HAP-1 (cell line): Measurements from ENCODE around the gene TKFC.

Experiments used
- DNase-seq, 2 experiments: peaks; one replicate each; pipeline ENCODE4 v3.0.0-alpha.2; 2016 to 2020; ENCODE audit warnings: low spot score in 2 of 2
- H3K27me3 ChIP-seq: fragments of 250-450 bp; sonication (Bioruptor Pico); 2 replicates; pipeline ENCODE4 v1.5.1; 2020; ENCODE audit warnings: low read depth, mild to moderate bottlenecking, moderate library complexity
- H3K36me3 ChIP-seq: fragments of 250-450 bp; sonication (Bioruptor Pico); replicated peaks from 2 replicates; pipeline ENCODE4 v1.5.1; 2020; ENCODE audit warnings: mild to moderate bottlenecking
- H3K4me1 ChIP-seq: fragments of 250-450 bp; sonication (Bioruptor Pico); 2 replicates; pipeline ENCODE4 v1.5.1; 2020; ENCODE audit warnings: mild to moderate bottlenecking
- H3K4me3 ChIP-seq: fragments of 250-450 bp; sonication (Bioruptor Pico); 2 replicates; pipeline ENCODE4 v1.5.1; 2020; ENCODE audit warnings: mild to moderate bottlenecking, moderate library complexity
- H3K9me3 ChIP-seq: fragments of 250-450 bp; sonication (Bioruptor Pico); 2 replicates; pipeline ENCODE4 v1.5.1; 2020; ENCODE audit warnings: mild to moderate bottlenecking, moderate library complexity
- in situ Hi-C: fragments of 300-500 bp; cut with MboI; formaldehyde crosslinking; loops from 3 replicates; pipeline ENCODE4 v1.14.3; 2020; ENCODE audit warnings: low sequenced_read_pairs, inconsistent platforms, mixed read lengths

Gene TKFC

GRCh38 chr11:61357233-61357893 is 24.3 kb downstream of the TKFC start:
- no peak for DNase-seq
- Histone ChIP-seq H3K36me3 (peaks cover 14% of the 10 kb centered on the region), H3K27me3 (no peaks in the 10 kb centered on the region), H3K9me3 (no peaks in the 10 kb centered on the region), H3K4me1 (peaks cover 3% of the 10 kb centered on the region; the same call in 1 of the 2 replicates), H3K4me3 (no peak overlapping the region)
- in situ Hi-C loops = no loop called here

DNA sequence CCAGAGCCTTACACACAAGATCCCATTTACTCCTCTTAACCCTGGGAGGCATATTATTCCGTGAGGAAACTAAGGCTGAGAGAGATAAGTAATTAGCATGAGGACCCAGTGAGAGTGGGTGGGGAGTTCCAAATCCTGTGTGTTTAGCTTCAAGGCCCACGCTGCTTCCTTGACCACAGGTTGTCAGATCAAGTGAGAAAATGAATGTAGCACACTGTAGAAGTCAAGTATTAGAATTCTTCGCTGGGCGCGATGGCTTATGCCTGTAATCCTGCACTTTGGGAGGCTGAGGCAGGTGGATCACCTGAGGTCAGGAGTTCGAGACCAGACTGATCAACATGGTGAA is 24.8 kb downstream of the TKFC start:
- Histone ChIP-seq H3K4me3 (no peak overlapping the region), H3K9me3 (no peaks in the 10 kb centered on the region), H3K36me3 (peaks cover 10% of the 10 kb centered on the region), H3K27me3 (no peaks in the 10 kb centered on the region), H3K4me1 (peaks cover 3% of the 10 kb centered on the region; the same call in 1 of the 2 replicates)
- DNase-seq = no peak
- in situ Hi-C loops = no loop called here

GRCh38 chr11:61358566-61358965 is 25.5 kb downstream of the TKFC start:
- Histone ChIP-seq H3K4me3 (no peak overlapping the region), H3K4me1 (peaks cover 7% of the 10 kb centered on the region), H3K36me3 (peaks cover 6% of the 10 kb centered on the region), H3K27me3 (no peaks in the 10 kb centered on the region), H3K9me3 (no peaks in the 10 kb centered on the region)
- in situ Hi-C loops = no loop called here
- DNase-seq = no peak

DNA sequence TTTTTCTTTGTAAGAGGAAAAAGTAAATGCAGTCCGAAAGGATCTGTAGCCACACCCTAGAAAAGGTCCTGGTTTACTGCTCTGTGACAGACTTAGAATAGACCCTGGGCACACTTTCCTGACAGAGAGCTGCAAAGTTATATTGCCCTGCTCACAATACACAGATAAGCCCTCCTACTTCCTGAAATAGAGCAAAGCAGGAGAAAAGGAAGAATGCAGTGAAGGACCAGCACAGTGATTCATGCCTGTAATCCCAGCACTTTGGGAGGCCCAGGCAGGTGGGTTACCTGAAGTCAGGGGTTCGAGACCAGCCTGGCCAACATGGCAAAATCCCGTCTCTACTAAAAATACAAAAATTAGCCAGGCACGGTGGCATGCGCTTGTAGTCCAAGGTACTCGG is 26.5 kb downstream of the TKFC start:
- Histone ChIP-seq H3K9me3 (no peaks in the 10 kb centered on the region), H3K27me3 (no peaks in the 10 kb centered on the region), H3K4me1 (peaks cover 10% of the 10 kb centered on the region), H3K36me3 (peaks cover 14% of the 10 kb centered on the region), H3K4me3 (no peak overlapping the region)
- in situ Hi-C loops = no loop called here
- no peak for DNase-seq

DNA sequence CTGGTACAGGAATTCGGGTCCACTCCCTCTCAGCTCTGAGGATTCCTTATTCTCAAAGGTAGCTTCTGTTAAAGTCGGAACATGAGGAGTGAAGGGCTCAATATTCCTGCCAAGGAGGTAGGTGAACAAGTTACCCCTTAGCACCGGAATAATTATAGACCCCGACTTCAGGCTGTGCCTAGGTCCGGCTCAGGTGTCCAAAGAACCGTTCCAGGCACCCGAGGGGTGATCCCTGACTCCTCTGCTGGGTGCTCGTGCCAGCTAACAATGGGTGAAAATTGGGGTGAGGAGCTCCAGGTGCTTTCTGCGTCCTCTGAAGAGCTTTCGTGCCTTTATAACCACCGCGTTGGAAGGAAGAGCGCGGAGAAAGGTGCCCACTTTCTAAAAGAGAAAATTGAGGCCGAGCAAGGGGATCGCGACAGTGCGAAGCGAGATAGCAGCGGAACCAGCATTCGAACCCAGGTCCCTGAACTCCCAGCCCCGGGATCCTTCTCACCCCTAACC is 28.3 kb downstream of the TKFC start:
- Histone ChIP-seq H3K4me3 (peak overlapping the region; percentile 85), H3K27me3 (no peaks in the 10 kb centered on the region), H3K36me3 (peaks cover 32% of the 10 kb centered on the region), H3K9me3 (no peaks in the 10 kb centered on the region), H3K4me1 (peaks cover 10% of the 10 kb centered on the region)
- DNase-seq = no peak
- in situ Hi-C loops = no loop called here

- H3K9me3 ChIP-seq = no peaks in the 10 kb centered on the region
- in situ Hi-C loops = no loop called here
- DNase-seq = peak; percentile 94 to 95
These were observed 28.9 kb downstream of the TKFC start, which contains the start of the genes CYB561A3 and TMEM138 for GRCh38 chr11:61361741-61362541. Gene CYB561A3, minus strand, starts transcription at chr11:61361882. Its CDS starts 5,169 bp downstream, at chr11:61356713. Gene TMEM138, plus strand, starts transcription at chr11:61362374. Its CDS starts 2,017 bp downstream, at chr11:61364391.

GRCh38 chr11:61362542-61362875 is 29.5 kb downstream of the TKFC start:
- H3K4me3 ChIP-seq = peak overlapping the region; percentile 85
- H3K4me1 ChIP-seq = peaks cover 10% of the 10 kb centered on the region
- no peaks in the 10 kb centered on the region for H3K27me3 ChIP-seq
- in situ Hi-C loops = no loop called here
- H3K9me3 ChIP-seq = no peaks in the 10 kb centered on the region
- DNase-seq = peak; percentile 3 to 46
- peaks cover 44% of the 10 kb centered on the region for H3K36me3 ChIP-seq

More at GRCh38 chr11:61361741-61362541, 28.9 kb downstream of the TKFC start, which contains the start of the genes CYB561A3 and TMEM138:
- Histone ChIP-seq H3K4me3 (peak within 1 kb of the TSS; percentile 85), H3K4me1 (peaks cover 10% of the 10 kb centered on the region), H3K36me3 (peaks cover 39% of the 10 kb centered on the region), H3K27me3 (no peaks in the 10 kb centered on the region)

GRCh38 chr11:61364012-61364675 is 31.1 kb downstream of the TKFC start:
- no peak for DNase-seq
- Histone ChIP-seq H3K4me3 (no peak overlapping the region), H3K27me3 (no peaks in the 10 kb centered on the region), H3K36me3 (peaks cover 61% of the 10 kb centered on the region), H3K9me3 (no peaks in the 10 kb centered on the region), H3K4me1 (peaks cover 10% of the 10 kb centered on the region)
- in situ Hi-C loops = no loop called here

- Histone ChIP-seq H3K4me3 (no peak overlapping the region), H3K27me3 (no peaks in the 10 kb centered on the region), H3K36me3 (peaks cover 84% of the 10 kb centered on the region), H3K4me1 (peaks cover 8% of the 10 kb centered on the region), H3K9me3 (no peaks in the 10 kb centered on the region)
- no peak for DNase-seq
- in situ Hi-C loops = no loop called here
These were observed 34.4 kb downstream of the TKFC start for GRCh38 chr11:61367406-61367805.

GRCh38 chr11:61368646-61369045 is 35.6 kb downstream of the TKFC start:
- H3K36me3 ChIP-seq = peaks cover 84% of the 10 kb centered on the region
- in situ Hi-C loops = no loop called here
- no peak overlapping the region for H3K4me3 ChIP-seq
- peaks cover 3% of the 10 kb centered on the region for H3K4me1 ChIP-seq
- H3K27me3 ChIP-seq = no peaks in the 10 kb centered on the region
- peaks cover 5% of the 10 kb centered on the region for H3K9me3 ChIP-seq
- DNase-seq = no peak

GRCh38 chr11:61369372-61370348 is 36.6 kb downstream of the TKFC start:
- H3K36me3 ChIP-seq = peaks cover 78% of the 10 kb centered on the region
- no peak overlapping the region for H3K4me3 ChIP-seq
- no peaks in the 10 kb centered on the region for H3K4me1 ChIP-seq
- in situ Hi-C loops = no loop called here
- DNase-seq = no peak
- no peaks in the 10 kb centered on the region for H3K27me3 ChIP-seq
- H3K9me3 ChIP-seq = peaks cover 5% of the 10 kb centered on the region

DNA sequence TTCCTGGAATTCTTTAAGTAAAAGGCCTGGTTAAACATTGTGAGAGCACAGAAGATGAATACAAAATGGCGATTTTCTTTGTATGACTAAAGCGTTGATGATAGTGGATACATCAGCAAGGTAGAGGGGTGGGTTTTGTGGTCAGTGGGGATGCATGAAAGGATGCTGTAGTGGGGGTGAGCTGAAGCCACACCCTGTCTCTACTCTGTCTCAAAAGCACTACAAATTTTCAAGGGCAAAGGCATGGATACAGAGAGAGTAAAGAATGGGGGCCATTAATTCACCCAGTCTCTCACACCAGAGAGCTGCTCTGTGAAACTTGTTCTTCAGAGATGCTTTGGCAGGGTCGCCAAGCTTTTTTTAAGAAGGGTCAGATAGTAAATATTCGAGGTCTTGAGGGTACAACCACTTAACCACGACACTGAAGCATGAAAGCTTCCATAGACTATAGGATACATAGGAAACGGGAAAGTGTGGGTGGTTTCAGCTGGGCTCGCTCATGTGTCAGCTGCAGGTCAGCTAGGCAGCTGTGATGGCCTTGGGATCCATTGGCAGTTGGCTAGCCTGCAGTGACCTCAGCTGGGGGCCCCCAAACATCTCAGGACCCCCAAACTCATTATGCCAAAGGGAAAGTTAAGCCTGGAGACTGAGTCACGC is 37.4 kb downstream of the TKFC start:
- H3K4me1 ChIP-seq = no peaks in the 10 kb centered on the region
- no peaks in the 10 kb centered on the region for H3K27me3 ChIP-seq
- H3K36me3 ChIP-seq = peaks cover 70% of the 10 kb centered on the region
- peaks cover 5% of the 10 kb centered on the region for H3K9me3 ChIP-seq
- no peak overlapping the region for H3K4me3 ChIP-seq
- in situ Hi-C loops = no loop called here
- no peak for DNase-seq
